Peyer's patch (tissue), 4 donors: ENCODE results near the gene SMARCA2.

ENCODE experiments used
- POLR2A ChIP-seq, 2 donors: fragments of 450-650 bp; IDR thresholded peaks; one replicate each; pipeline ENCODE4 v1.5.1; 2017; ENCODE audit warnings: antibody characterized with exemption in 2 of 2, mild to moderate bottlenecking in 2 of 2, moderate library complexity in 2 of 2
- TF ChIP-seq, protein P1 (sequence below), 6 experiments: fragments of 450-650 bp in 4 of 6; fragments of 200-600 bp in 2 of 6; sonication (generic) in 1 of 6; IDR thresholded peaks; one replicate each; pipeline ENCODE4 v1.5.1; 2017 to 2019; ENCODE audit warnings: antibody characterized with exemption in 6 of 6, mild to moderate bottlenecking in 3 of 6, moderate library complexity in 1 of 6

DNA sequence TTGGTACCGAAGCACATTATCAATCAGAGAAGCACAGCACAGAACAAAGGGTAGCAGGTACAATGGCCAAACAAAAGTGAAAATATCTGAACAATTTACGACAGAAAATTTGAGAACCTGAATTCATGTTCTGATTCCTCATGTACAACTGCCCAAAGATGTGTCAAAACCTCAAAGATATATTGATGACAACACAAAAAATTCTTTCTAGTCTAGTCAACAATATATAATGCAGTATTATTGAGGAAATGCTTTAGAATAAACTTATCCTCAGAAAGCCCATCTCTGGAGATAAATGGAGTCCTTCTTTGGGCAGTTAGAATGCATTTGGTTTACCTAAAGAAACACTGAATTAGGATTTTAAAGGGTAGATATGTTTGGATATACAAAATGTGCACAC, 6.8 kb upstream of the SMARCA2 start:
- TF ChIP-seq, protein P1, sequence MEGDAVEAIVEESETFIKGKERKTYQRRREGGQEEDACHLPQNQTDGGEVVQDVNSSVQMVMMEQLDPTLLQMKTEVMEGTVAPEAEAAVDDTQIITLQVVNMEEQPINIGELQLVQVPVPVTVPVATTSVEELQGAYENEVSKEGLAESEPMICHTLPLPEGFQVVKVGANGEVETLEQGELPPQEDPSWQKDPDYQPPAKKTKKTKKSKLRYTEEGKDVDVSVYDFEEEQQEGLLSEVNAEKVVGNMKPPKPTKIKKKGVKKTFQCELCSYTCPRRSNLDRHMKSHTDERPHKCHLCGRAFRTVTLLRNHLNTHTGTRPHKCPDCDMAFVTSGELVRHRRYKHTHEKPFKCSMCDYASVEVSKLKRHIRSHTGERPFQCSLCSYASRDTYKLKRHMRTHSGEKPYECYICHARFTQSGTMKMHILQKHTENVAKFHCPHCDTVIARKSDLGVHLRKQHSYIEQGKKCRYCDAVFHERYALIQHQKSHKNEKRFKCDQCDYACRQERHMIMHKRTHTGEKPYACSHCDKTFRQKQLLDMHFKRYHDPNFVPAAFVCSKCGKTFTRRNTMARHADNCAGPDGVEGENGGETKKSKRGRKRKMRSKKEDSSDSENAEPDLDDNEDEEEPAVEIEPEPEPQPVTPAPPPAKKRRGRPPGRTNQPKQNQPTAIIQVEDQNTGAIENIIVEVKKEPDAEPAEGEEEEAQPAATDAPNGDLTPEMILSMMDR (IDR thresholded peaks at IDR 0.05), result no peak
- TF ChIP-seq POLR2A (IDR thresholded peaks at IDR 0.05), result no peak
